ENCODE results near the gene PRKN.

DNA sequence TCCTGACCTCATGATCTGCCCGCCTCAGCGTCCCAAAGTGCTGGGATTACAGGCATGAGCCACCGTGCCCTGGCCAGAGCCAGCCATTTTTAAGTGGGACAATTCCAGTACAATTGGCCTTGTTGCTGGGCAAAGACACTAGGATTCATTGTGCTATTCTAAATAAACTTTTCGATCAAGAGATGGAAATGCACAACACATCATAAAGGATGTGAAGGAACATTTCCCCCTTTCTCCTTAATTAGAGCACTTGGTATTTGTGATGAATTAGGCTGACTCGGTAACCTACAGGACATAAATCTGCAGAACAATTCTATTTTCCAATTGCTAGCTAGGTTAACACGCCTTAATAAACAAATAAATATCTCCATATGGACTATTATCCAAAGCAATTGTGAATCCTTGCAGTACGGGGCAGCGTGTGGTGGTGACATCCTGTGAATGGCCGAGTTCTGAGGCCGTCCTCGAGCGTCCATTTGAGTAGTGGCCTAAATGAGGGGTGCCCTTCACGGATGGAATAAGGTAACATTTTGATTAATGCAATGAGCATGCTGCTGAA lies 1047.5 kb downstream of the PRKN start:
- TF ChIP-seq CTCF (IDR thresholded peaks at IDR 0.05) (no peak), POLR2A (IDR thresholded peaks at IDR 0.05) (no peak)
